ENCODE data around the gene USP21. TPM values are rescaled to one million over a fixed set of nuclear protein-coding genes. Genes with fewer than 3 reads are reported as not detected.

The USP21 gene
- total and polyA plus RNA-seq, 2 of the 4 experiments (the other 2 are of a cell fraction) = 6.3 to 23.8 TPM

DNA sequence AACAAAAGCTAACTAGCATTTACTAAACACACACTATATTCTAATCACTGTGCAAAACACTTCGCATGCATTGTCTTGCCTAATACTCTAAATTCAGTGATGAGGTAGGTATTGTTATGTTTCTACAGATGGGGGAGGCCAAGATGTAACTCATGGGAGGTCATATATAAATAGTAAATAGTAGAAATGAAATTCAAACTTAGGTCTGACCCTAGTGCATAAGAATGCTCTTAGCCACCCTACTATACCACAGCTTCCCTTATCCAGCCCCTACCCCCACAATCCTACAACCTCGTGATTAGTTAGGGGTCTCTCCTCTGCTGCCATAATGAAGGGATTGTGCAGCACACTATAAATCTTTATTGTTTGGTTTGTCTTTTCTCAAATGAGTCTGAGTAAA lies 44.7 kb upstream of the USP21 start:
- POLR2A ChIA-PET (ENCODE audit: unreplicated experiment) = no interaction called here
- TF ChIP-seq MAFK (IDR thresholded peaks at IDR 0.05; ENCODE audit: low read depth, low read length) (no peak), CEBPB (IDR thresholded peaks at IDR 0.05; ENCODE audit: low read depth, low read length) (peak; percentile 55; the same call in 1 of the 2 replicates), SMC3 (IDR thresholded peaks at IDR 0.05; ENCODE audit: low read depth, low read length) (no peak), MAZ (IDR thresholded peaks at IDR 0.05; ENCODE audit: borderline replicate concordance, low read depth, low read length) (no peak), MXI1 (IDR thresholded peaks at IDR 0.05; ENCODE audit: borderline replicate concordance, low read depth, low read length) (no peak), RCOR1 (IDR thresholded peaks at IDR 0.05; ENCODE audit: insufficient replicate concordance, low read length) (no peak), BHLHE40 (IDR thresholded peaks at IDR 0.05; ENCODE audit: low read depth, low read length) (no peak)
- TF ChIP-seq, protein P1, sequence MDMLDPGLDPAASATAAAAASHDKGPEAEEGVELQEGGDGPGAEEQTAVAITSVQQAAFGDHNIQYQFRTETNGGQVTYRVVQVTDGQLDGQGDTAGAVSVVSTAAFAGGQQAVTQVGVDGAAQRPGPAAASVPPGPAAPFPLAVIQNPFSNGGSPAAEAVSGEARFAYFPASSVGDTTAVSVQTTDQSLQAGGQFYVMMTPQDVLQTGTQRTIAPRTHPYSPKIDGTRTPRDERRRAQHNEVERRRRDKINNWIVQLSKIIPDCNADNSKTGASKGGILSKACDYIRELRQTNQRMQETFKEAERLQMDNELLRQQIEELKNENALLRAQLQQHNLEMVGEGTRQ (IDR thresholded peaks at IDR 0.05; ENCODE audit: low read depth, low read length) = no peak
- BruUV-seq (replicated peaks) = no TSS peak
- H4K20me1 ChIP-seq (ENCODE audit: insufficient read depth, low read length) = peaks cover 47% of the 10 kb centered on the region
- peaks cover 27% of the 10 kb centered on the region for H3K9me1 ChIP-seq (ENCODE audit: insufficient read depth, low read length)
- ATAC-seq (ENCODE audit: low read depth) = no peak
- peaks cover 23 to 83% of the 10 kb centered on the region in 2 experiments for H3K79me1 ChIP-seq (ENCODE audit: low read depth in 1 of 2, low read length in 2 of 2)
- no peak overlapping the region for H3K27ac ChIP-seq (ENCODE audit: insufficient read depth, low read length)
- no peak overlapping the region for H2AFZ ChIP-seq (replicated peaks; ENCODE audit: low read length, poor library complexity)
- intact Hi-C loops (cut with micrococcal nuclease) = no loop called here
- H2AK5ac ChIP-seq (ENCODE audit: low read depth, low read length) = no peak overlapping the region
- peak; percentile 60 for DNase-seq
- peak overlapping the region in 1 of 2 experiments; percentile 36; a peak in 1 of 4 replicates for H4K8ac ChIP-seq (ENCODE audit: low read depth in 2 of 2, low read length in 2 of 2)
- no peak overlapping the region for H2AK9ac ChIP-seq (replicated peaks; ENCODE audit: low read depth, low read length, poor library complexity)
- CTCF ChIA-PET = interaction anchor here (0.6 kb wide), 1 partner anchor 124 kb away, joined by 3 read pairs; no protein-coding TSS in a partner anchor
- peak overlapping the region; percentile 66 for H2BK5ac ChIP-seq (ENCODE audit: low read depth, low read length, poor library complexity, severe bottlenecking)
- peaks cover 7% of the 10 kb centered on the region for H3K36me3 ChIP-seq (ENCODE audit: control insufficient read depth, insufficient read depth, low read length)
- no peak overlapping the region for H3K23ac ChIP-seq (ENCODE audit: low read depth, low read length)
- H2BK120ac ChIP-seq (ENCODE audit: low read depth, low read length) = peak overlapping the region; percentile 32
- H3K4ac ChIP-seq (ENCODE audit: low read depth, low read length) = 0 out of 2 replicates have a peak overlapping the region, but pooled peaks have one; percentile 39
- in situ Hi-C loops (cut with MboI; ENCODE audit: low sequenced_read_pairs) = no loop called here
- H3K18ac ChIP-seq (ENCODE audit: low read depth, low read length) = no peak overlapping the region
- H3K4me2 ChIP-seq (ENCODE audit: low read depth, low read length) = peak overlapping the region; percentile 52; the same call in 1 of the 2 replicates
- H3K27me3 ChIP-seq (ENCODE audit: control insufficient read depth, insufficient read depth, low read length) = no peaks in the 10 kb centered on the region
- dilution Hi-C loops (cut with HindIII; ENCODE audit: low sequenced_read_pairs, unreplicated experiment) = no loop called here
- H4K5ac ChIP-seq (ENCODE audit: low read depth, low read length) = no peak overlapping the region
- H3K4me3 ChIP-seq (ENCODE audit: insufficient read depth, low read depth, low read length) = no peak overlapping the region
- no peaks in the 10 kb centered on the region for H3K9me3 ChIP-seq (ENCODE audit: control insufficient read depth, insufficient read depth, low read length)
- no peak overlapping the region for H4K91ac ChIP-seq (ENCODE audit: insufficient read depth, low read depth, low read length)
- no peak overlapping the region for H2BK20ac ChIP-seq (ENCODE audit: low read depth, low read length)
- H3K9ac ChIP-seq (ENCODE audit: low read depth, low read length) = no peak overlapping the region
- H3K14ac ChIP-seq (replicated peaks; ENCODE audit: low read depth, low read length) = no peak overlapping the region
- no peak overlapping the region for H2BK15ac ChIP-seq (ENCODE audit: low read depth, low read length)
- no peak overlapping the region for H3K56ac ChIP-seq (ENCODE audit: extremely low read depth, insufficient read depth, low read length)
- H3K4me1 ChIP-seq (ENCODE audit: control insufficient read depth, insufficient read depth, low read length) = peaks cover 12% of the 10 kb centered on the region
- no CpG with 5 or more reads among the region's 2 CpGs for WGBS, 2 experiments (ENCODE audit: extremely low coverage in 2 of 2, insufficient read length in 1 of 2)

Measured in IMR-90 (cell line).